Keratinocyte (primary cell): ENCODE results near the gene SCUBE3. TPM values are rescaled to one million over a fixed set of nuclear protein-coding genes. Genes with fewer than 3 reads are reported as not detected.

ENCODE experiments used
- DNase-seq: peaks from one replicate; pipeline ENCODE4 v3.0.0-alpha.2; 2011; ENCODE audit warnings: low read depth, missing footprints, low spot score
- FAIRE-seq: peaks from 2 replicates; lab custom pipeline; 2011; peaks lifted over from hg19 to GRCh38; lab: Jason Lieb, UNC
- H2AFZ ChIP-seq: 2 replicates; pipeline ENCODE4 v1.6.0; 2012; ENCODE audit warnings: low read length, control low read depth, inconsistent platforms; ENCODE audit not compliant: control insufficient read depth
- H3K27ac ChIP-seq: 2 replicates; pipeline ENCODE4 v1.5.1; 2011; ENCODE audit warnings: low read length; ENCODE audit not compliant: control insufficient read depth, insufficient read depth
- H3K27me3 ChIP-seq: 3 replicates; pipeline ENCODE4 v1.6.0; 2011; ENCODE audit warnings: low read length; ENCODE audit not compliant: control insufficient read depth, insufficient read depth; ENCODE audit errors: extremely low read depth
- H3K36me3 ChIP-seq, 2 experiments: 2 replicates in 1 of 2; 3 replicates in 1 of 2; pipeline ENCODE4 v1.5.1; 2011; ENCODE audit warnings: low read length in 2 of 2, mild to moderate bottlenecking in 1 of 2; ENCODE audit not compliant: control insufficient read depth in 2 of 2, insufficient read depth in 2 of 2; ENCODE audit errors: extremely low read depth in 1 of 2
- H3K4me1 ChIP-seq: 3 replicates; pipeline ENCODE4 v1.5.1; 2011; ENCODE audit warnings: low read length; ENCODE audit not compliant: control insufficient read depth, insufficient read depth; ENCODE audit errors: extremely low read depth
- H3K4me2 ChIP-seq: 3 replicates; pipeline ENCODE4 v1.6.0; 2011; ENCODE audit warnings: low read depth, low read length; ENCODE audit not compliant: control insufficient read depth, insufficient read depth; ENCODE audit errors: extremely low read depth
- H3K4me3 ChIP-seq, 3 experiments: fragments of 200-600 bp in 1 of 3; sonication (generic) in 1 of 3; 2 replicates in 2 of 3; 3 replicates in 1 of 3; pipeline ENCODE4 v1.5.1; 2011 to 2016; ENCODE audit warnings: low read length in 3 of 3, mild to moderate bottlenecking in 3 of 3, control low read depth in 2 of 3, inconsistent platforms in 1 of 3, low read depth in 1 of 3, mixed read lengths in 1 of 3, mixed run types in 1 of 3, moderate library complexity in 1 of 3; ENCODE audit not compliant: control insufficient read depth in 2 of 3, insufficient read depth in 2 of 3; ENCODE audit errors: extremely low read depth in 1 of 3
- H3K79me2 ChIP-seq: 2 replicates; pipeline ENCODE4 v1.6.0; 2012; ENCODE audit warnings: low read length; ENCODE audit not compliant: control insufficient read depth, insufficient read depth
- H3K9ac ChIP-seq: 3 replicates; pipeline ENCODE4 v1.6.0; 2011; ENCODE audit warnings: low read length; ENCODE audit not compliant: control insufficient read depth, insufficient read depth; ENCODE audit errors: extremely low read depth
- H3K9me1 ChIP-seq: 3 replicates; pipeline ENCODE4 v1.6.0; 2011; ENCODE audit warnings: low read length; ENCODE audit not compliant: control insufficient read depth, insufficient read depth; ENCODE audit errors: extremely low read depth
- H3K9me3 ChIP-seq: 2 replicates; pipeline ENCODE4 v1.5.1; 2012; ENCODE audit warnings: low read depth, low read length; ENCODE audit not compliant: control insufficient read depth
- H4K20me1 ChIP-seq: 3 replicates; pipeline ENCODE4 v1.6.0; 2011; ENCODE audit warnings: low read length; ENCODE audit not compliant: control insufficient read depth, insufficient read depth; ENCODE audit errors: extremely low read depth
- CTCF ChIP-seq, 3 experiments: IDR thresholded peaks in 1 of 3; conservative IDR thresholded peaks in 1 of 3; optimal IDR thresholded peaks in 1 of 3; 2 replicates in 2 of 3; 3 replicates in 1 of 3; pipeline versions ENCODE3 to v1.5.1; 2011; ENCODE audit warnings: low read length in 3 of 3, mild to moderate bottlenecking in 3 of 3, moderate library complexity in 2 of 3, control low read depth in 1 of 3, inconsistent platforms in 1 of 3; ENCODE audit not compliant: insufficient read depth in 2 of 3; ENCODE audit errors: extremely low read depth in 1 of 3
- EZH2 ChIP-seq: IDR thresholded peaks from one replicate; pipeline ENCODE4 v1.6.1; 2012; ENCODE audit warnings: inconsistent platforms, mild to moderate bottlenecking, low read length, moderate library complexity
- dilution Hi-C: fragments of 300-500 bp; cut with MboI; formaldehyde crosslinking; loops from one replicate; pipeline ENCODE4 v1.7.0; 2020; ENCODE audit warnings: low sequenced_read_pairs; ENCODE audit not compliant: extremely low pct_ligation_motif_present
- polyA plus RNA-seq, 5 experiments: library from polyadenylated mRNA; depleted of rRNA in 3 of 5; stranded (reverse) in 3 of 5; stranded (forward) in 1 of 5; unstranded in 1 of 5; fragments of >200 nt; gene quantifications; 1 replicate in 1 of 5; 2 replicates in 3 of 5; 3 replicates in 1 of 5; pipeline versions ENCODE4 v1.2.1 to v1.2.3, GENCODE V29; 2011 to 2012; ENCODE audit warnings: missing spikeins in 2 of 5, low read depth in 1 of 5, low replicate concordance in 1 of 5

Gene SCUBE3
- polyA plus RNA-seq, 1 donor (not counting 4 experiments of a cell fraction or from before 2014, with no cell fraction given) = 0.01 TPM

- no peaks in the 10 kb centered on the region for H3K36me3 ChIP-seq
- H3K9me1 ChIP-seq = no peaks in the 10 kb centered on the region
- no peak overlapping the region for H2AFZ ChIP-seq
- DNase-seq (no peak), FAIRE-seq (no peak)
- TF ChIP-seq EZH2 = no peak
- no peak for TF ChIP-seq CTCF (optimal IDR thresholded peaks at IDR 0.05 in 1 of 3, IDR thresholded peaks at IDR 0.05 in 1 of 3, conservative IDR thresholded peaks at IDR 0.05 in 1 of 3; ENCODE audit: extremely low read depth in 1 of 3, insufficient read depth in 2 of 3, low read length in 3 of 3)
- H3K4me2 ChIP-seq = no peak overlapping the region
- no peak overlapping the region for H3K9ac ChIP-seq
- dilution Hi-C loops = no loop called here
- no peak overlapping the region for H3K4me3 ChIP-seq
- no peaks in the 10 kb centered on the region for H3K9me3 ChIP-seq
- no peaks in the 10 kb centered on the region for H4K20me1 ChIP-seq
- H3K79me2 ChIP-seq = no peaks in the 10 kb centered on the region
- no peaks in the 10 kb centered on the region for H3K27me3 ChIP-seq
- H3K4me1 ChIP-seq = peaks cover 20% of the 10 kb centered on the region
- H3K27ac ChIP-seq = no peak overlapping the region
Observed at GRCh38 chr6:35183935-35184334, 29.8 kb upstream of the SCUBE3 start.

- Histone ChIP-seq H3K27me3 (peaks cover 2% of the 10 kb centered on the region), H3K9ac (no peak overlapping the region), H3K9me3 (no peaks in the 10 kb centered on the region), H3K27ac (no peak overlapping the region), H3K4me3 (no peak overlapping the region), H3K36me3 (no peaks in the 10 kb centered on the region), H3K4me2 (no peak overlapping the region), H4K20me1 (no peaks in the 10 kb centered on the region), H2AFZ (no peak overlapping the region), H3K4me1 (peaks cover 20% of the 10 kb centered on the region), H3K79me2 (no peaks in the 10 kb centered on the region), H3K9me1 (no peaks in the 10 kb centered on the region)
- DNase-seq = no peak
- dilution Hi-C loops = no loop called here
- FAIRE-seq = no peak
- TF ChIP-seq CTCF (optimal IDR thresholded peaks at IDR 0.05 in 1 of 3, IDR thresholded peaks at IDR 0.05 in 1 of 3, conservative IDR thresholded peaks at IDR 0.05 in 1 of 3; ENCODE audit: extremely low read depth in 1 of 3, insufficient read depth in 2 of 3, low read length in 3 of 3) (no peak), EZH2 (no peak)
Observed at GRCh38 chr6:35184580-35185301, 29.0 kb upstream of the SCUBE3 start.
